H9 (cell line): ENCODE measurements around the gene ROCK2. TPM values are rescaled to one million over a fixed set of nuclear protein-coding genes. Genes with fewer than 3 reads are reported as not detected.

Experiments
- DNase-seq: peaks from one replicate; pipeline ENCODE4 v3.0.0-alpha.2; 2017
- H2AFZ ChIP-seq: one replicate; pipeline ENCODE4 v1.6.1; 2013; ENCODE audit warnings: mild to moderate bottlenecking, low read length, control low read depth, moderate library complexity
- H2AK5ac ChIP-seq: 2 replicates; pipeline ENCODE4 v1.6.1; 2013; ENCODE audit warnings: low read length, control low read depth, mixed read lengths; ENCODE audit not compliant: insufficient read length
- H2BK120ac ChIP-seq: one replicate; pipeline ENCODE4 v1.6.1; 2013; ENCODE audit warnings: low read depth, mild to moderate bottlenecking, low read length, control low read depth, inconsistent platforms; ENCODE audit not compliant: poor library complexity, severe bottlenecking
- H2BK12ac ChIP-seq: 2 replicates; pipeline ENCODE4 v1.6.1; 2013; ENCODE audit warnings: low read length, control low read depth, mixed read lengths, low read depth; ENCODE audit not compliant: insufficient read length
- H2BK15ac ChIP-seq: 2 replicates; pipeline ENCODE4 v1.6.1; 2013; ENCODE audit warnings: low read depth, low read length, control low read depth
- H2BK20ac ChIP-seq: one replicate; pipeline ENCODE4 v1.6.1; 2013; ENCODE audit warnings: low read depth, mild to moderate bottlenecking, low read length, control low read depth, inconsistent platforms; ENCODE audit not compliant: poor library complexity, severe bottlenecking
- H2BK5ac ChIP-seq: 2 replicates; pipeline ENCODE4 v1.6.1; 2013; ENCODE audit warnings: low read length, control low read depth, mixed read lengths; ENCODE audit not compliant: insufficient read length
- H3K14ac ChIP-seq: 2 replicates; pipeline ENCODE4 v1.6.1; 2013; ENCODE audit warnings: low read length, control low read depth; ENCODE audit not compliant: insufficient read depth
- H3K18ac ChIP-seq: 2 replicates; pipeline ENCODE4 v1.6.1; 2013; ENCODE audit warnings: low read depth, mild to moderate bottlenecking, mixed read lengths, low read length, control low read depth; ENCODE audit not compliant: insufficient read length
- H3K23ac ChIP-seq: 2 replicates; pipeline ENCODE4 v1.6.1; 2013; ENCODE audit warnings: low read length, control low read depth, mixed read lengths, low read depth; ENCODE audit not compliant: insufficient read length
- H3K23me2 ChIP-seq: 2 replicates; pipeline ENCODE4 v1.6.1; 2013; ENCODE audit warnings: low read depth, mild to moderate bottlenecking, mixed read lengths, low read length, control low read depth; ENCODE audit not compliant: insufficient read length, poor library complexity, severe bottlenecking
- H3K27ac ChIP-seq: 2 replicates; pipeline ENCODE4 v1.5.1; 2013; ENCODE audit warnings: low read length, control low read depth, mixed read lengths, low read depth; ENCODE audit not compliant: insufficient read length
- H3K27me3 ChIP-seq: 2 replicates; pipeline ENCODE4 v1.6.1; 2013; ENCODE audit warnings: low read length, control low read depth, inconsistent platforms; ENCODE audit not compliant: insufficient read depth
- H3K4ac ChIP-seq: 2 replicates; pipeline ENCODE4 v1.6.1; 2013; ENCODE audit warnings: low read depth, mild to moderate bottlenecking, control low read depth, inconsistent platforms, low read length, moderate library complexity
- H3K4me1 ChIP-seq: 2 replicates; pipeline ENCODE4 v1.6.1; 2013; ENCODE audit warnings: low read length, control low read depth, inconsistent platforms; ENCODE audit not compliant: insufficient read depth
- H3K4me2 ChIP-seq: 2 replicates; pipeline ENCODE4 v1.6.1; 2013; ENCODE audit warnings: low read length, control low read depth, mixed read lengths; ENCODE audit not compliant: insufficient read length, insufficient read depth
- H3K56ac ChIP-seq: 2 replicates; pipeline ENCODE4 v1.6.1; 2013; ENCODE audit warnings: low read depth, mild to moderate bottlenecking, mixed read lengths, low read length, control low read depth; ENCODE audit not compliant: insufficient read length
- H3K79me1 ChIP-seq: 2 replicates; pipeline ENCODE4 v1.6.1; 2013; ENCODE audit warnings: low read depth, mild to moderate bottlenecking, moderate library complexity, low read length, control low read depth, inconsistent platforms; ENCODE audit not compliant: insufficient read depth, poor library complexity, severe bottlenecking
- H3K79me2 ChIP-seq: 2 replicates; pipeline ENCODE4 v1.6.1; 2013; ENCODE audit warnings: low read length, control low read depth, inconsistent platforms; ENCODE audit not compliant: insufficient read depth
- H3K9ac ChIP-seq: 2 replicates; pipeline ENCODE4 v1.6.1; 2013; ENCODE audit warnings: low read length, control low read depth, mixed read lengths; ENCODE audit not compliant: insufficient read length; ENCODE audit errors: extremely low read depth
- H3K9me3 ChIP-seq: one replicate; pipeline ENCODE4 v1.6.1; 2013; ENCODE audit warnings: low read depth, low read length, inconsistent platforms; ENCODE audit not compliant: control insufficient read depth
- H3T11ph ChIP-seq: one replicate; pipeline ENCODE4 v1.6.1; 2013; ENCODE audit warnings: mild to moderate bottlenecking, low read length, control low read depth, inconsistent platforms
- H4K20me1 ChIP-seq: one replicate; pipeline ENCODE4 v1.6.1; 2013; ENCODE audit not compliant: control insufficient read depth, insufficient read length, insufficient read depth
- H4K5ac ChIP-seq: 2 replicates; pipeline ENCODE4 v1.6.1; 2013; ENCODE audit warnings: low read depth, mild to moderate bottlenecking, mixed read lengths, low read length, control low read depth; ENCODE audit not compliant: insufficient read length
- H4K8ac ChIP-seq: replicated peaks from 2 replicates; pipeline ENCODE4 v1.6.1; 2013; ENCODE audit warnings: low read length, control low read depth, mixed read lengths, low read depth; ENCODE audit not compliant: insufficient read length
- H4K91ac ChIP-seq: 2 replicates; pipeline ENCODE4 v1.6.1; 2013; ENCODE audit warnings: low read depth, mild to moderate bottlenecking, moderate library complexity, mixed read lengths, low read length, control low read depth; ENCODE audit not compliant: insufficient read length
- H3K27ac Mint-ChIP-seq, 3 experiments: 2 replicates in 2 of 3; 3 replicates in 1 of 3; pipeline ENCODE4 v1.8.0; 2020 to 2021; ENCODE audit warnings: mixed read lengths in 3 of 3, mild to moderate bottlenecking in 1 of 3, moderate library complexity in 1 of 3
- H3K27me3 Mint-ChIP-seq: 2 replicates; pipeline ENCODE4 v1.8.0; 2021; ENCODE audit warnings: low read depth, mild to moderate bottlenecking, moderate library complexity, mixed read lengths
- H3K36me3 Mint-ChIP-seq, 3 experiments: 2 replicates in 2 of 3; 3 replicates in 1 of 3; pipeline ENCODE4 v1.8.0; 2020 to 2021; ENCODE audit warnings: low read depth in 3 of 3, mixed read lengths in 3 of 3; ENCODE audit not compliant: insufficient read depth in 1 of 3
- H3K4me1 Mint-ChIP-seq, 2 experiments: 2 replicates each; pipeline ENCODE4 v1.8.0; 2020; ENCODE audit warnings: mixed read lengths in 2 of 2
- H3K4me3 Mint-ChIP-seq, 2 experiments: 2 replicates in 1 of 2; 3 replicates in 1 of 2; pipeline ENCODE4 v1.8.0; 2020 to 2021; ENCODE audit warnings: mild to moderate bottlenecking in 2 of 2, mixed read lengths in 2 of 2, moderate library complexity in 1 of 2
- H3K9me3 Mint-ChIP-seq, 2 experiments: 2 replicates in 1 of 2; 3 replicates in 1 of 2; pipeline ENCODE4 v1.8.0; 2020; ENCODE audit warnings: mild to moderate bottlenecking in 2 of 2, mixed read lengths in 2 of 2, moderate library complexity in 1 of 2
- CTCF ChIP-seq: fragments of 200-600 bp; sonication (generic); conservative IDR thresholded peaks from 3 replicates; pipeline ENCODE4 v1.8.0; 2021; ENCODE audit warnings: antibody characterized with exemption, mild to moderate bottlenecking
- WGBS: extraction: QIAGEN DNeasy Blood & Tissue Kit; methylation state at CpG from one replicate; pipeline ENCODE4 v1.1.7; 2013; ENCODE audit warnings: missing lambda C conversion rate, low lambda C conversion rate, mixed read lengths; ENCODE audit not compliant: insufficient read length; ENCODE audit errors: extremely low coverage; 5-methylcytosine and 5-hydroxymethylcytosine counted together
- total RNA-seq: library from RNA; stranded (reverse); gene quantifications from 2 replicates; pipeline ENCODE4 v1.2.1, GENCODE V29; 2021

The ROCK2 gene
- total RNA-seq, 1 experiment from 2014 or later: 33.2 TPM

- Histone ChIP-seq H4K8ac (no peak overlapping the region), H3K4me1 (no peaks in the 10 kb centered on the region), H3K23ac (no peak overlapping the region), H2BK120ac (no peak overlapping the region), H3K56ac (no peak overlapping the region), H3K79me2 (peaks cover 6% of the 10 kb centered on the region; the same call in 1 of the 2 replicates), H3K18ac (no peak overlapping the region), H4K91ac (no peak overlapping the region), H3T11ph (no peak overlapping the region), H3K27ac (no peak overlapping the region), H3K23me2 (no peaks in the 10 kb centered on the region), H2BK5ac (no peak overlapping the region), H3K4me2 (no peak overlapping the region), H3K79me1 (no peaks in the 10 kb centered on the region), H3K27me3 (no peaks in the 10 kb centered on the region), H4K20me1 (no peaks in the 10 kb centered on the region), H2BK20ac (no peak overlapping the region), H2BK12ac (no peak overlapping the region), H2AK5ac (no peak overlapping the region), H3K9me3 (no peaks in the 10 kb centered on the region), H2AFZ (no peak overlapping the region), H3K9ac (no peak overlapping the region), H2BK15ac (no peak overlapping the region), H3K14ac (no peak overlapping the region), H3K4ac (no peak overlapping the region), H4K5ac (no peak overlapping the region)
- H3K9me3 Mint-ChIP-seq: no peaks in the 10 kb centered on the region
- no CpG with 5 or more reads among the region's 7 CpGs for WGBS
- no peak overlapping the region; a peak in 2 of 7 replicates for H3K27ac Mint-ChIP-seq
- no peaks in the 10 kb centered on the region for H3K36me3 Mint-ChIP-seq
- no peak for DNase-seq
- TF ChIP-seq CTCF: no peak
- H3K27me3 Mint-ChIP-seq: no peaks in the 10 kb centered on the region
- peaks cover 10 to 11% of the 10 kb centered on the region in 2 experiments for H3K4me1 Mint-ChIP-seq
- no peak overlapping the region for H3K4me3 Mint-ChIP-seq
Observed at GRCh38 chr2:11311543-11311942, 32.9 kb downstream of the ROCK2 start.
